ENCODE data around the gene WDR62.
"Not testable (repeated sequence)": the region's sequence is repeated elsewhere in the genome, so short reads cannot be mapped to it uniquely, and the experiment has no call there.

The WDR62 gene

GRCh38 chr19:36113894-36114720 lies 59.4 kb downstream of the WDR62 start:
- DNase-seq = peak in 1 of 2 donors; percentile 14

- DNase-seq = peak; percentile 100
These were observed 60.2 kb downstream of the WDR62 start, which contains the start of gene POLR2I for GRCh38 chr19:36114721-36115452. Gene POLR2I, minus strand, starts transcription at chr19:36114875. Its CDS starts 19 bp downstream, at chr19:36114856.

GRCh38 chr19:36115453-36116343 lies 61.0 kb downstream of the WDR62 start, which contains the start of gene TBCB:
Gene TBCB, plus strand, starts transcription at chr19:36115468. Its CDS starts 93 bp downstream, at chr19:36115561.
- no peak for DNase-seq

GRCh38 chr19:36116344-36116637 lies 61.6 kb downstream of the WDR62 start:
- no peak for DNase-seq

DNA sequence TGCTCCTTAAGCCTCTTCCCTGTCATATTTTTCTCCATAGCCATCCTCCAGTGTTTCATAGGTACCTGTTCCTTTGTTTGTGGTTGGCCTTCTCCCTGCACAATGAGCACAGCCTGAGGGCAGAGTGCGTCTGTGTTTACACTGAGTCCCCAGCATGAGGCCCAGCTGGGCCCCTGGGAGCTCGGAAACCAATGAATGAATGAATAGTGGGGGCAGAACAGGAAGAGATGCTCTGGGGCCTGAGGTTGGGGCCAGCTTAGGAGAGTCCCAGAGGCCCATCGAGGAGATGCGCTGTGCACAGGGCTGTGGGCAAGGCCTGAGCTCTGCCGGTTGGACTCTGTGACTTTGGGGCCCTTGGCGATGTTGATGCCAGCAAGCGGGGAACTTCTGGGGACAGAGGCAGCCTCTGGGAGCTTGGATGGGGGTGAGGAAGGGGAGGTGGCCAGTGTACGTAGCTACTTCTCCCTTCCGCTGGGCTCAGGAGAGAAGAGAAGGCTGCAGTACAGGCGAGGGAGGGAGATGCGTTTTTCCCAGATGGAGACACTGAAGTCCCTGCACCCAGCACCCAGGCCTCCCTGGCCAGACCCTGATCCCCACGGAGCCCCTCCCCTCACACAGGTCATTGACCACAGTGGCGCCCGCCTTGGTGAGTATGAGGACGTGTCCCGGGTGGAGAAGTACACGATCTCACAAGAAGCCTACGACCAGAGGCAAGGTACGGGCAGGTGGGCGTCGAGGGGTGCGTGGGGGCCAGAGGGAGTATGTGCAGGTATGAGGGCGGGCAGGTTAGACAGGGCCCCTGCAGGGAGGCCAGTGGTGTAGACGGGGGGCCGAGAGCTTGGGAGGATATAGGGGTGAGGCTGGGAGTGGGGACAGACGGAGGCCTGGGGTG lies 65.6 kb downstream of the WDR62 start:
- no peak for DNase-seq

GRCh38 chr19:36120984-36121358 lies 66.3 kb downstream of the WDR62 start:
- no peak for DNase-seq

GRCh38 chr19:36121486-36122124 lies 66.9 kb downstream of the WDR62 start:
- DNase-seq = no peak

GRCh38 chr19:36125557-36125956 lies 70.9 kb downstream of the WDR62 start:
- DNase-seq = no peak

- DNase-seq = peak in 1 of 2 donors; percentile 13
These were observed 73.7 kb downstream of the WDR62 start for GRCh38 chr19:36128392-36128736.

GRCh38 chr19:36131221-36131620 lies 76.5 kb downstream of the WDR62 start:
- DNase-seq = peak; percentile 46 to 65

DNA sequence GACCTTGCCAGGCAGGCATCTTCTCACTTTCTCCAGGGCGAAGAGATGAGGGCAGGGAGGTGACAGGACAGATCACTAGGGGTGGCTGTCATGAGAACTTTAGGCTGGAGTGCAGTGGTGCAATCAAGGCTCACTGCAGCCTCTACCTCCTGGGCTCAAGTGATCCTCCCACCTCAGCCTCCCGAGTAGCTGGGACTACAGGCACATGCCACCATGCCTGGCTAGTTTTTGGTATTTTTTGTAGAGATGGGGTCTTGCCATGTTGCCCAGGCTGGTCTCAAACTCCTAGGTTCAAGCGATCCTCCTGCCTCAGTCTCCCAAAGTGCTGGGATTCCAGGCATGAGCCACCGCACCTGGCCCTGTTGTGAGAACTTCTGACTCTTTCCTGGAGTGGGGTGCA lies 80.2 kb downstream of the WDR62 start:
- DNase-seq = not testable (repeated sequence)

- DNase-seq = peak in 1 of 2 donors; percentile 16
These were observed 82.4 kb downstream of the WDR62 start for GRCh38 chr19:36136964-36137686.

DNA sequence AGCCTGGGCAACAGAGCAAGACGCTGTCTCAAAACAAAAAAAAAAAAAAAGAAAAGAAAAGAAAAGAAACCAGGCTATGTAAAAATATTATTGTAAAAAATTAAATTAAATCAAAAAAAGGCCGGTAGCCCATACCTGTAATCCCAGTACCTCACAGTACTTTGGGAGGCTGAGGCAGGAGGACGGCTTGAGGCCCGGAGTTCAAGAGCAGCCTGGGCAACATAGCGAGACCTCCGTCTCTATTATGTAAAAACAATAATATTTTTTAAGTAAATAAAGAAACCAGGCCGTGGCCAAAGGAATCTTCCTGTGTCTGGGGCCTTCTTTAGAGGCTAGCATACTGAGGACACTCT lies 84.4 kb downstream of the WDR62 start:
- no peak for DNase-seq

GRCh38 chr19:36139473-36140303 lies 85.0 kb downstream of the WDR62 start, which contains the start of gene CAPNS1:
Gene CAPNS1, plus strand, starts transcription at chr19:36140066. Its CDS starts 946 bp downstream, at chr19:36141012.
- peak; percentile 93 for DNase-seq

GRCh38 chr19:36140304-36141038 lies 85.8 kb downstream of the WDR62 start:
- DNase-seq = no peak

- peak; percentile 91 to 95 for DNase-seq
These were observed 86.6 kb downstream of the WDR62 start for GRCh38 chr19:36141039-36141927.

GRCh38 chr19:36142046-36142445 lies 87.3 kb downstream of the WDR62 start:
- no peak for DNase-seq

GRCh38 chr19:36142496-36142895 lies 87.8 kb downstream of the WDR62 start:
- DNase-seq = no peak
